HG03280 (cell line): ENCODE results near the gene BACH2.

ENCODE experiments used
- ATAC-seq: cut with Tn5 transposase; IDR thresholded peaks from one replicate; pipeline ENCODE4 v1.9.1; 2021; ENCODE audit warnings: mild to moderate bottlenecking, moderate library complexity; ENCODE audit not compliant: unreplicated experiment

The BACH2 gene

DNA sequence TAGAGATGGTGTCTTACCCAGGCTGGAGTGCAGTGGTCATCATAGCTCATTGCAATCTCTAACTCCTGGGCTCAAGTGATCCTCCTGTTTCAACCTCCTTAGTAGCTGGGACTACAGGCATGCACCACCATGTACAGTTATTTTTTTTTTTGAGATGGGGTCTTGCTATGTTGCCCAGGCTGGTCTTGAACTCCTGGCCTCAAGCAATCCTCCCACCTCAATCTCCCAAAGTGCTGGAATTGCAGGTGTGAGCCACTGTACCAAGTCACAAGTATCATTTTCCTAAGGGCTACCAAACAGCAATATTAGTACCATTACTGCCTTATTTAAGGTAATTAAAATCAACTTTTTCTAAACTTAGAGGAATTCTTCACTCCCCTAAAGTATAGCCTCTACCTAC is 49.4 kb downstream of the BACH2 start:
- ATAC-seq = no peak

- ATAC-seq = no peak
Observed at GRCh38 chr6:90241229-90241880, 55.3 kb downstream of the BACH2 start.

DNA sequence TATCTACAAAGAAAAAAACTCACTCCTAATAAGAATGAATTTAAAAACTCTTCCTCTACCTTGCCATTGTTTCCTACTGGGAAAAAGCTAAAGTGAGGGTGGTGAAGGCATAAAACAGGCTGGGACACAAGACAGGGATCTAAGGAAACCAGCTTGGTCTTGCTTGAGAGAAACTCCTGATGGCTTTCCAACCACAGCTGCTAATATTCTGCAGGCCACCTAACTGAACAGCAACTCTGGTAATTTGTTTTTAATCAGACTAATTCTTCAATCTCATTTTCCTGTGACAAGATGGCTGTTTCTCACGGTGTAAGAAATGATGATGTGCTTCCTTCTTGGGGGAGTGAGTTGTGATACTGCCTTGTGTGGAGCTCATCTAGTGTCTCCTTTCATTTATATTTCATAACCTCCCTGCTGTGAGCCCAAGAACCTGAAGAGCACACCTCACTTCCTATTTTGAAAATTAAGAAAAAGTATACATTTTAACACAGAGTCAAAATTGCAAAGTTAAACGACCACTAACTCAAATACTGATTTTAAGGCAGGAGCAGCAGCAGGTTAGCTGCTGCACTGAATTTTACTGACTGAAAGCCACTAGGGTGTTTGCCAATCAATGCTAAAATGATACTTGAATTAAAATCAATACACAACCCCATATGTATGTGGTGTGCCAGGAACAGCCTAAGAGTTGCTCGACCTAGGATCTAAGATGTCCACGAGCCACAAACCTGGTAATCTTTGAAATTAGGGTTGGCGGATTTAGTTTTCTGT is 58.0 kb downstream of the BACH2 start:
- no peak for ATAC-seq

DNA sequence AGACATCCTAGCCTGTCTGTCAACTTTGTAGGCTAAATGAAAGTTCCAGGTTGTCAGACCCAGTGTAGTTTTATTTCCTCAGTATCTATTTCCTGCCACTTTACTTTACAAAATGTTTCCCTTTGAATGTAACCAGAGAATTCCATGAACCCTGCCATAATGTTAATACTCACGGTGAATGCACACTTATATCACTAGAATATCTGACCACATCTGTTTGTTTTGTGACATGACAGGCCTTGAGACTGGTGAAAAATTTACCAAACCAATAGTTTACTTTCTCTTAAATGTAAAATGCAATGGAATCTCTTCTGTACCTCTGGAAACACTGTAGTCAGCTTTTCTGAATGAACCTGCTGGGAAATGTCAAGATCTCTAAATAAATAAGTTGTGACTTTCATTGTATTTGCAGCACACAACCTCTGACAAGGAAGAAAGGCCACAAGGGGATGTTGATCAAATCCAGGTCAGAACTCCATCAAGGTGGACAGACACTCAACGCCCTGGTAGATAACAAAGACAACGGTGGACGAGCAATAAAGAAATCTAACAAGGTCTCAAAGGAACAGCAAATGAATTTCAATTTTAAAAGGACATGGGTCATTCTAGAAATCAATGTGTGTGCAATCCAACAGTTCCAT is 59.2 kb downstream of the BACH2 start:
- ATAC-seq = no peak

DNA sequence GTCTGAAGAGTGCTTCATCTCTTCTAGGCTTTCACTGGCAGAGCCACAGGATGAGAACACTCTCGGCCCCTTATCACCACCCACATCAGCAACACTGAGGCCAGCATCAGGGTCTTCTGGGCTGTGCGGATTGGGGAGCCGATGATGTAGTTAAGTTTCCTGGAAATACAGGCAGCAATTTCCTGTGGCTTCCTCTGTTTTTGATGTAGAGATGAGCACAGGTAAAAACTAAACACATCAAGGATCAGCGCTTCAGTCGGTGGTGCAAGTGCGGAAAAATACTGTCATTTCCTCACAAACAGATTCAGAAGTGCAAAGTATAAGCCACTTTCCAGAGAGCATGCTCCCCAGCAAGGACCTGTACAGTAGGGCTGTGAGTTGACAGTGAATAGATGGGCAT is 62.6 kb downstream of the BACH2 start:
- no peak for ATAC-seq

- no peak for ATAC-seq
Observed at GRCh38 chr6:90233213-90233612, 63.4 kb downstream of the BACH2 start.

DNA sequence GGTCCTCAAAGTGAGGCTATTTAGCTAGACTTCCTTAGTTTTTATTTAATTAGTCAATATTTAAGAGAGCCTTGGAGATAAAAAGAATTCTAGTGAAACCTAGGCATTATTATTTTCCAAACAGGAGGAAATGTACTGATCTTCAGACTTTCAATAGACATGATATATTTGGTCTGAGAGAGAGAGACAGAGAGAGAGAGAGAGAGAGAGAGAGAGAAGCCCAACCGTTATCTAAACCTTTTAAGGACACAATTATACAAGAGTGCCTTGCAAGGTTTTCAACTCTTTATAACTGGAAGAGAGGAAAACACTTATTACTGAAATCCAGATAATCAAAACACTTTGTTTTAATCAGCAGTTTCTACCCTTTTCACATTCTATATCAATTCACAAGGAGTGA is 64.8 kb downstream of the BACH2 start:
- ATAC-seq = no peak

DNA sequence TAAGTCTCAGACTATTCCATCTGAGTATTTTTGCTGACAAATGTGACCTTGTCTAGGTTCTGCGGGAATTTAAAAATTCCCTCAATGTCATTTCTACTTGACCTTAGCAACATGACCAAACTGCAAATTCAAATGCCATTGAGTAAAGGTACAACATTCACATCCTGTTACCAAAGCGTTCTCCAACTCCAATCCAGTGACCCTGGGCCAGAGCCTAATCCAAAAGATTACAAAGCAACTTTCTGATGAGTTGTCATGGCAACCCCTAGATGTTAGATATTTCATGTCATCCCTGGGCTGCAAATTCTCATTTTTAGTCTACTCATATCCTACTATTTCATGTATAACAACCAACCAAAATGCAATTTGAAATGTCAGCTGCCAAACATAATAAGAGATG is 65.3 kb downstream of the BACH2 start:
- no peak for ATAC-seq

DNA sequence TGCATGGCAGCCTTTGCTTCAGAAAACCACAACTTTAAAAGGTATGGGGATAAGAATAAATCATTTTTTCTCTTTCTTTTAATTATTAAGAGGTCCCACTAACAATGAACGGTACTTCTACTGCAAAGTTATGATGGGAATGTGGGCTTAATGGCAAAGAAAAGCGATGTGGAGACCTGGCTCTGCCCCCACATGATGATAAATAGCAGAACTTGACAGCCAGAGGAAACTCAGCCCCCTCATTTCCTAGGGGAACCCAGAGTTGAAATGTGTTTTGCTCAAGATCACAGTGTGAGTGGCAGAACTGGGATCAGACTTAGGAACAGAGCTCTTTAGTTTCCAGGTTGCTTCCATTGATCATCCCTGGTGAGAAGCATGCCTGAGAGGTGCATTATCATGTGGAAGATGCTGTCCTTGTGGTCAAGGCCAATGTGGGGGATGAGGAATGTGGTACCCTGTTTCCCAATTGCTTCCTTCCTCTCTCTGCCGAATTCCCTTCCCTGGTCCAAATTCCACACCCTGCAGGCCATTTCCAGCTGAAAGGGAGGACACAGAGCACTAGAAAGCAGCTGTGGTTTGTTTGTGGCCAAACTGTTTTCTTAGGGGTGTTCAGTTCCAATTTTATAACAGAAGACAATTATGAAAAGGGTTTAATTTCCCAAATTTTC is 66.0 kb downstream of the BACH2 start:
- ATAC-seq = no peak

- ATAC-seq = no peak
Observed at GRCh38 chr6:90229331-90230010, 67.2 kb downstream of the BACH2 start.

- ATAC-seq = no peak
Observed at GRCh38 chr6:90227673-90228072, 69.0 kb downstream of the BACH2 start.

GRCh38 chr6:90227213-90227612 is 69.4 kb downstream of the BACH2 start:
- ATAC-seq = no peak

- no peak for ATAC-seq
Observed at GRCh38 chr6:90226257-90226656, 70.4 kb downstream of the BACH2 start.

GRCh38 chr6:90224196-90224595 is 72.4 kb downstream of the BACH2 start:
- ATAC-seq = no peak

DNA sequence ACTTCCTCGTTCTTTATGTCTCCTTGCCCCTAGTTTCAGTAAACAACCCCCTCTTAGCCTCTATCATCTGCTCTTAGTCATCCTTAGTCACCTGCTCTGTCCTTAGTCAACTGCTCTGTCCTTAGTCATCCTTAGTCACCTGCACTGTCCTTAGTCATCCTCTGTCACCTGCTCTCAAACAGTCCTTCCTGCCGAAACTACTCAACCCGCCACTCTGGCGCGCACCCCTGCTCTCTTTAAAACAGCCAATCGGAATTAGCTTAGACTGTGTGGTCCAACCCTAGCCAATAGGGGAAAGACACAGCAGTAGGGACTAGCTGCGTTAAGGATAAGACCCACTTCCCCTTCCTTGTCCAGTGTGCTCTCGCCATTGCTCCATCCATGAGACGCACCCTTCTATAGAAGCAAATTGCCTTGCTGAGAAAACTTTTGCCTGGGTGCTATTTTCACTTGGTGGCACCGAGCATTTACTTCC is 73.9 kb downstream of the BACH2 start:
- no peak for ATAC-seq

GRCh38 chr6:90222008-90222407 is 74.6 kb downstream of the BACH2 start:
- no peak for ATAC-seq

DNA sequence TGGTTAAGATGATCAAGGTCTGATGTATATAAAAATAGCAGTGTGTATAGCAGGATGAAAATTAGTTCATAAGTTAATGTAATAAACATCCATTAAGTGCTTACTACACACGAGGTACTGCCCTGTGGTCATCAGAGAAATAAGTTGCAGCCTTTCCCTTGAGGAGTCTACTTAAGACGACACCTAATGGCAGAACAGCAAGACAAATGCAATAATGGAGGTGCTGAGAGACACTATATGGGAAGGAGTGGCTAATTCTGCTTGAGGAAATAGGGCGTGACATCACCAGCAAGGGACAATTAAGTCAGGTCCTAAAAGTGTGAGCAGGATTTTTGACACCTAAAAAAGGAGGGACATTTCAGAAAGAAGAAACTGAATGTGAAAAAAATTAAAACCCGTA is 75.2 kb downstream of the BACH2 start:
- no peak for ATAC-seq

GRCh38 chr6:90220273-90220672 is 76.4 kb downstream of the BACH2 start:
- no peak for ATAC-seq

- ATAC-seq = no peak
Observed at GRCh38 chr6:90219209-90219985, 77.2 kb downstream of the BACH2 start.

GRCh38 chr6:90218959-90219208 is 77.8 kb downstream of the BACH2 start:
- ATAC-seq = no peak
